COR-L47 (cell line): ENCODE results near the gene PODXL.

Experiments used
- DNase-seq: peaks from one replicate; lab custom pipeline; 2025; lab: John Stamatoyannopoulos, UW

The PODXL gene

GRCh38 chr7:131564640-131565039 lies 8.2 kb upstream of the PODXL start:
- no peak for DNase-seq

- no peak for DNase-seq
These were observed 7.5 kb upstream of the PODXL start for GRCh38 chr7:131563918-131564317.

- no peak for DNase-seq
These were observed 6.5 kb upstream of the PODXL start for GRCh38 chr7:131562941-131563340.

- DNase-seq = no peak
These were observed 3.6 kb upstream of the PODXL start for GRCh38 chr7:131560061-131560460.

- DNase-seq = no peak
These were observed 1.4 kb upstream of the PODXL start for GRCh38 chr7:131557652-131558385.

- no peak for DNase-seq
These were observed 652 bp upstream of the PODXL start for GRCh38 chr7:131556909-131557651.

GRCh38 chr7:131555552-131556052 lies 826 bp downstream of the PODXL start:
- DNase-seq = no peak

GRCh38 chr7:131554880-131555516 lies 1.4 kb downstream of the PODXL start:
- DNase-seq = no peak

- DNase-seq = no peak
These were observed 2.5 kb downstream of the PODXL start for GRCh38 chr7:131553931-131554330.

- no peak for DNase-seq
These were observed 4.4 kb downstream of the PODXL start for GRCh38 chr7:131552053-131552452.

- no peak for DNase-seq
These were observed 5.6 kb downstream of the PODXL start for GRCh38 chr7:131550846-131551245.

- DNase-seq = no peak
These were observed 8.1 kb downstream of the PODXL start for GRCh38 chr7:131548371-131548770.

GRCh38 chr7:131547589-131547988 lies 8.8 kb downstream of the PODXL start:
- no peak for DNase-seq

- DNase-seq = no peak
These were observed 9.8 kb downstream of the PODXL start for GRCh38 chr7:131546583-131547141.

- no peak for DNase-seq
These were observed 10.3 kb downstream of the PODXL start for GRCh38 chr7:131546126-131546525.

GRCh38 chr7:131544449-131545301 lies 11.8 kb downstream of the PODXL start:
- peak; percentile 32 for DNase-seq

- no peak for DNase-seq
These were observed 12.4 kb downstream of the PODXL start for GRCh38 chr7:131544021-131544420.

- no peak for DNase-seq
These were observed 13.1 kb downstream of the PODXL start for GRCh38 chr7:131543298-131543697.

GRCh38 chr7:131540491-131541162 lies 15.8 kb downstream of the PODXL start:
- DNase-seq = no peak

- no peak for DNase-seq
These were observed 17.6 kb downstream of the PODXL start for GRCh38 chr7:131538813-131539179.
